Measurements from ENCODE around the gene LMTK2.

Gene LMTK2

GRCh38 chr7:98106647-98107312 lies at the start of gene LMTK2:
Gene LMTK2, plus strand, starts transcription at chr7:98106862. Its CDS starts 316 bp downstream, at chr7:98107178.
- peak; percentile 85 for DNase-seq (ENCODE audit: low read depth)

DNA sequence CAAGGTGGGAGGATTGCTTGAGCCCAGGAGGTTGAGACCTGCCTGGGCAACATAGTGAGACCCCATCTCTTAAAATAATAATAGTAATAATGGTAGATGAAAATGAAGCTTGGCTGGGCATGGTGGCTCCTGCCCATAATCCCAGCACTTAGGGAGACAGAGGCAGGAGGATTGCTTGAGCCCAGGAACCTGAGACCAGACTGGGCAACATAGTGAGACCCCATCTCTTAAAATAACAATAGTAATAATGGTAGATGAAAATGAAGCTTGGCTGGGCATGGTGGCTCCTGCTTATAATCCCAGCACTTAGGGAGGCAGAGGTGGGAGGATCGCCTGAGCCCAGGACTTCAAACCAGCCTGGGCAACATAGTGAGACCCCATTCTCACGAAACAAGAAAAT lies 49.5 kb upstream of the LMTK2 start:
- DNase-seq (ENCODE audit: low read depth): no peak

GRCh38 chr7:98058186-98058585 lies 48.5 kb upstream of the LMTK2 start:
- DNase-seq (ENCODE audit: low read depth): no peak

DNA sequence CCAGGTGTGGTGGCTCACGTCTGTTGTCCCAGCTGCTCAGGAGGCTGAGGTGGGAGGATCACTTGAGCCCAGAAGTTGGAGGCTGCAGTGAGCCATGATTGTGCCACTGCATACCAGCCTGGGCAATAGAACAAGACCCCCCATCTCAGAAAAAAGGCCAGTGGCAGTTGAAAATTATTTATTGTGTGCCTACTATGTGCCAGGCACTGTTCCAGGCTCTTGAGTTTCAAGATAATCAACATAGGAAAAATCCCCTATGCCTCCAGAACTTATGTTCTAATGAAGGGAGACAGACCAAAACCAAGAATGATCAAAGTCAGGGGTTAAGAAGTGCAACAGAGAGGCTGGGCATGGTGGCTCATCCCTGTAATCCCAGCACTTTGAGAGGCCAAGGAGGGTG lies 42.4 kb upstream of the LMTK2 start:
- DNase-seq (ENCODE audit: low read depth): no peak

GRCh38 chr7:98066208-98066607 lies 40.5 kb upstream of the LMTK2 start:
- no peak for DNase-seq (ENCODE audit: low read depth)

DNA sequence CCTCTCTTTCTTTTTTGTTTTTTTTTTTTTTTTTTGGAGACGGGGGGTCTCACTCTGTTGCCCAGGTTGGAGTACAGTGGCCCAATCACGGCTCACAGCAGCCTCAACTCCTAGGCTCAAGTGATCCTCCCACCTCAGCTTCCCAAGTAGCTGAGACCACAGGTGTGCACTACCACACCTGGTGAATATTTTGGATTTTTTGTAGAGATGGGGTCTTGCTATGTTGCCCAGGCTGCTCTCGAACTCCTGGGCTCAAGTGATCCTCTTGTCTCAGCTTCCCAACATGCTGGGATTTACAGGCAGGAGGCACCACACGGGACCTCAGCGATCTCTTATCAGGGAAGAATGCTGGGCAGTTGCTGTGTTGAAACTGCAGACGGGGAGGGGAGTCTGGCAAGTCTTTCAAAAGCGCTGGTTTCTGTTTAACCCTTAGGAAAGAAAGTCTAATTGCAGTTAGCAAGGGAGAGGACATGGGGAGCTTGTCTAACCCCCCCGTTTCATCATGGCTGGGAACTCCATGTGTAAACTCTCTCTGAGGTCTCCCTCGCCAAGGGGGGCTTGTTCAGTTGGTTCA lies 39.6 kb upstream of the LMTK2 start:
- DNase-seq (ENCODE audit: low read depth): no peak

DNA sequence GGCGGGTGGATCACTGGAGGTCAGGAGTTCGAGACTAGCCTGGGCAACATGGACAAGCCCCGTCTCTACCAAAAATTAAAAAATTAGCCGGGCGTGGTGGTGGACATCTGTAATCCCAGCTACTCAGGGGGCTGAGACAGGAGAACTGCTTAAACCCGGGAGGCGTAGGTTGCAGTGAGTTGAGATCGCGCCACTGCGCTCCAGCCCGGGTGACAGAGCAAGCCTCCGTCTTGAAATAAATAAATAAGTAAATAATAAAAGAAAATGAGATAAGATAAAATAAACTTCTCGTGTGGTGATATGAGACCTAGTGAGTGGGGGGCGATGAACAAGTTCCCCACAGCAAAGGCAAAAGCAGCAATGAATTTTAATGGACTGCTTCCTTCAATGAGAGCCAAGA lies 33.6 kb upstream of the LMTK2 start:
- DNase-seq (ENCODE audit: low read depth): no peak

DNA sequence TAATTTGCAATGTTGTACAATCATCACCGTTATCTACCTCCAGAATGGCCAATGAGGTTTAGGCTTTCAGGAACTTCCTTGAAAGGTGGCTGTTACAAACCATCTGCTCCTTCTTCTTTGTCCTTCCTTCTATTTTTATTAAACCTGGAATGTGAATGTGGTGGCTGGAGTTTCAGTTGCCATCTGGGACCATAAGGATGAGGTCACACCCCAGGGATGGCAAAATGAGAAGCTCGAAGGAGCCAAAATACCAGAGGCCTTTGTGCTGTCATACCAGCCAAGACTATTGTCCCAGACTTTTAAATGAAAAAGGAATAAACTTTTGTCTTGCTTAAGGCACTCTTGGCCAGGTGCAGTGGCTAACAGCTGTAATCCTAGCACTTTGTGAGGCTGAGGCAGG lies 30.9 kb upstream of the LMTK2 start:
- DNase-seq (ENCODE audit: low read depth): no peak

- no peak for DNase-seq (ENCODE audit: low read depth)
Observed at GRCh38 chr7:98077762-98078161, 28.9 kb upstream of the LMTK2 start.

DNA sequence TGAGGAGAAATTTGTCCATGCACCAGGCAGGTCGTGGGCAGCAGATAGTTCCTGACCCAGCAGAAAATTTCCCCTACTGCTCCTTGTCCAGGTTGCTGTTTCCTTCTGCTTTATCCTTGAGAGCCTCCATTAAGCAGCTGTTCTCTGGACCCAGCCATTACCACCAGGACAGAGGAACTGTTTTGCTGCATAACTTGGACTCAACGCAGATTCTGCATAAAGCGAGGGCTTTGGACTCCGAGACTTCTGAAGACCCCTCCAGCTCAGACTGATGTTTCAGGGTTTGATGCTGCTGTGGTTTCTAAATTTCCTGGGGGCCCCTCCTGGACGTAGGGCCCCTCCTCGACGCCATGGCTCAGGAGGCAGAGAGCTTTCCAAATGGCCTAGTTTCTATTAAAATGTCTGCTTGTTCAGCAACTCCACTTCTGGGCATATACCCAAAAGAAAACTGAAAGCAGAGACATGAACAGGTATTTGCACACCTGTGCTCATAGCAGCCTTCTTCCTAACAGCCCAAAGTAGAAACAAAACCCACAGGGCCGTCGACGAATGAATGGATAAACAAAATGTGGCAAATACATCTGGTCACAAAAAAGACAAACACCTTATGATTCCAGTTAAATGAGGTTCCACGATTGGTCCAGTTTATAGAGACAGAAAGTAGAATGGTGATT lies 28.3 kb upstream of the LMTK2 start:
- DNase-seq (ENCODE audit: low read depth): no peak

- no peak for DNase-seq (ENCODE audit: low read depth)
Observed at GRCh38 chr7:98079891-98080648, 26.6 kb upstream of the LMTK2 start.

DNA sequence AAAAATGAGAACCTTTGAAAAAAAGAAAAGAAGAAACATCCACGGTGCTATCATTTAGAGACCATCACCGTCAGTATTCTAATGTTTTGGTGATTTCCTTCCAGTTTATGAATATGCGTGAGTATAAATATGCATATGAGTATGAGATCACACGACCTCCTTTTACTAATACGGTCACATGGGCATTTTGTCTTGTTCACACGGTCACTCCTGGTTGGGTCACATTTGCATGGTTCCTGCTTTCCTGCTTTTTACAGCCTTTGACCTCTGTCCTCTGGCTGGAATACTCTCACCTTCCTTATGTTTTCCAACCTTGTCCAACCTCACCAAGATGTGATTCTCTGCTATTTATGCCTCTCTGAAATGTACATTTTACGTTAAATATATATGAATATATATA lies 25.3 kb upstream of the LMTK2 start:
- DNase-seq (ENCODE audit: low read depth): no peak

DNA sequence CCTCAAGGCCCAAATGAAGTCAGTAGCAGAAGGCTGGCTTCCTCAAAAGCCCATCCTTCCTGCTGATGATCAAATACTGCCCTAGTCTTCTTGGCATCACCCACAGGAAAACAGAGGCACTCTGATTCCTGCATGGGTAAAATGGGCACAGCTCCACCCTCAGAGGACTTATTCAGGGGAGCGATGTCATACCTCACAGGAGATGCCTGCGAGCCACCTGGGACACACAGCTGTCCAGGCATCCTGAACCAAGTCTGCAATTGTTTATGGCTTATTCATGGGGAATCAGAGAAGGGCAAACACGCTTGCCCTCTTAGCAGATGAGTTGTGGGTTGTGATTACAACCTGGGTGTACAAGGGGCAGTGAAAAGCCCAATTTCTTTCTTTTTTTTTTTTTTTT lies 22.0 kb upstream of the LMTK2 start:
- no peak for DNase-seq (ENCODE audit: low read depth)

DNA sequence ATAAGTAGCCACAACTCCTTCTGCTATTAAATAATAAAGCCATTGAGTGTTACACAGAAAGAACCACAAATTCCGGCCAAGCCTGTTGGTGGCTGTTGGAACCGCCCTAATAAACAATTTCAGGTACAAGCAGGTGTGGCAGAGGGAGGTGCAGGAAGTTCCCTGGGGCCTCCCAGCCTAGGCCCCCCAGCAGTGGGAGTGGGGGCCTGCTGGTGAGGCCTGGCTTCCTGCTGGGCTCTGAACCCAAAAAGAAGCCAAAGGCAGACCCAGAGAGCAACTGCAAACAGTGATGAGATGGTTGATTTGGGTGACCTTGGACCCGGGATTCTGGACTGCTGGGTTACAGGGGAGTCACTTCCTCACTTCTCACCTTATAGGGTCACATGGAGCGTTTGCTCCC lies 21.0 kb upstream of the LMTK2 start:
- no peak for DNase-seq (ENCODE audit: low read depth)

DNA sequence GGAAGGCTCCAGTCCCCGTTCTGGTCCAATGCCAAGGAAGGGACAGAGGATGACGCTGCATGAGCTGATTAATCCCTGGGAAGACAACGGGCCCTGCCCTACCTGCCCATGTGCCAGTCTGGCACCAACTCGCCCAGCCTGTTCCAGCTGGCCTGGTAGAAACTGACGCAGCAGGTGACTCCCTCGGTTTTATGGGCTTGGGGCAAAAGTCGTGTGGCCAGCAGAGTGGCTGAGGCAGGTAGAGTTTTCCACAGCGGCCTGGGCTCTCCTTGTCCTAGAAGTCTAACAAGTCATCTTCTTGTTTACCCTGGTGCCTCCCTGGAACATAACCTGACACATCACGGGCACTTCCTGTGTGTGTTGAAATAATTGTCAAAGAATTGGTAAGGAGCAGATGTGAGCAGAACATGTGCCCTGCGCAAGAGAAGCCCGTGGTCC lies 20.4 kb upstream of the LMTK2 start:
- DNase-seq (ENCODE audit: low read depth): no peak

DNA sequence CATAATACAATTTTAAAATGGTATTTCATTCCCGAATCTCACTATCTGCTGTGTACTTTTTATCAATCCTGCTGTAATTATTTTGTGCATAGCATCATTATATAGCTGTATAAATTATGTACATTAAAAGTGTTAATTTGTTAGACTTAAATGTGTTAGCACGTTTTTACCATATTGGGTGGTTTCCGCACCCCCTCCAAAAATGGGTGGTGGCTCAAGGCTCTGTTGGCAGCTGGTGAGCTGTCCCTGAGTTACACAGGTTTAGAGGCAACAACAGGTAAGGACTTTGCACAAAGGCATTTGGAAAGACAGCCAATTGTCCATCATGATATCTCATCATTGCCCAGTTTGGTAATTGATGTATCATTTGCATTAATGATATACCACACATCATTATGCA lies 18.6 kb upstream of the LMTK2 start:
- DNase-seq (ENCODE audit: low read depth): no peak

DNA sequence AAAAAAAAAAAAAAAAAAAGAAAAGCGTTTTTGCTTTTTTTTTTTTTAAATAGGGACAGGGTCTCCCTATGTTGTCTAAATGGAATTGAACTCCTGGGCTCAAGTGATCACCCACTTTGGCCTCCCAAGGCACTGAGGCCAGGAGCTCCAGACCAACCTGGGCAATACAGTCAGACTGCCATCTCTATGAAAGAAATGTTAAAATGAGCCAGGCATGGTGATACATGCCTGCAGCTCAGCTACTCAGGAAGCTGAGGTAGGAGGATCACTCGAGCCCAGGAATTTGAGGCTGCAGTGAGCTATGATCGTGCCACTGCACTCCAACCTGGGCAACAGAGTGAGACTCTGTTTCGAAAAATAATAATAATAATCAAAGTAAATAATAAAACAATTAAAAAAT lies 16.5 kb upstream of the LMTK2 start:
- DNase-seq (ENCODE audit: low read depth): no peak

DNA sequence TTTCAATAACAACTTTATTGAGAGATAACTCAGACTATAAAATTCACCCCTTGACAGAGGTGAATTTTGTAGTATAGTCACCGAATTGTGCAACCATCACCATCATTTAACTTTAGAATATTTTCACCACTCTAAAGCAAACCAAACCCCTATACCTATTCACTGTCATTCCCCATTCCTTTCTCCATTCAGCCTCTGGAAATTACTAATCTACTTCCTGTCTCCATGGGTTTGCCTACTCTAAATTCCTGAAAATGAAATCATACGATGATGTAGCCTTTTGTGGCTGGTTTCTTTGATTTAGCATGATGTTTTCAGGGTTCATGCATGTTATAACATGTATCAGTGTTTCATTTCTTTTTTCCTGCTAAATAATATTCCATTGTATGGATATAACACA lies 15.6 kb upstream of the LMTK2 start:
- no peak for DNase-seq (ENCODE audit: low read depth)

DNA sequence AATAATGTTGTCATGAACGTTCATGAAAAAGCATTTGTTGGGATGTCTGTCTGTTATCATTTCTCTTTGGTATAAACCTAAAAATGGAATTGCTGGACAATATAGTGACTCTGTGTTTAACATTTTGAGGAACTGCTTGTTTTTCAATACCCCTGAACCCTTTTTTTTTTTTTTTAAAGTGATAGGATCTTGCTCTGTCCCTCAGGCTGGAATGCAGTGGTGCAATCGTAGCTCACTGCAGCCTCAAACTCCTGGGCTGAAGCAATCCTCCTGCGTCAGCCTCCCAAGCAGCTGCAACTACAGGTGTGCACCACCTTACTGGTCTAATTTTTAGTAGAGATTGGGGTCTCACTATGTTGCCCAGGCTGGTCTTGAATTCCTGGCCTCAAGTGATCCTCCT lies 15.1 kb upstream of the LMTK2 start:
- DNase-seq (ENCODE audit: low read depth): no peak

- no peak for DNase-seq (ENCODE audit: low read depth)
Observed at GRCh38 chr7:98097042-98097645, 9.5 kb upstream of the LMTK2 start.

DNA sequence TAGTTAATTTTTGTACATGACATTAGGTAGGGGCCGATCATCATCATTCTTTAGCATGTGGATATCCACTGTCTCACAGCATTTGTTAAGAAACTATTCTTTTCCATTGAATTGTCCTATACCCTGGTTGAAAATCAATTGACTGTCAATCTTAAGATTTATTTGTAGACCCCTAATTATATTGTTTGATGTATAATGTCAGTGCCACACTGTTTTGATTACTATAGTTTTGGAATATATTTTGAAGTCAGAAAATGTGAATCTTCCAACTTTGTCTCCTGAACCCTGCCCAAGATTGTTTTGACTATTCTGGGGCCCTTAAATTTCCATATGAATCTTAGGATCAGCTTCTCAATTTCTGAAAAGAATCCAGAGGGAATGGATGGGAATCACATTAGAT lies 6.6 kb upstream of the LMTK2 start:
- no peak for DNase-seq (ENCODE audit: low read depth)

DNA sequence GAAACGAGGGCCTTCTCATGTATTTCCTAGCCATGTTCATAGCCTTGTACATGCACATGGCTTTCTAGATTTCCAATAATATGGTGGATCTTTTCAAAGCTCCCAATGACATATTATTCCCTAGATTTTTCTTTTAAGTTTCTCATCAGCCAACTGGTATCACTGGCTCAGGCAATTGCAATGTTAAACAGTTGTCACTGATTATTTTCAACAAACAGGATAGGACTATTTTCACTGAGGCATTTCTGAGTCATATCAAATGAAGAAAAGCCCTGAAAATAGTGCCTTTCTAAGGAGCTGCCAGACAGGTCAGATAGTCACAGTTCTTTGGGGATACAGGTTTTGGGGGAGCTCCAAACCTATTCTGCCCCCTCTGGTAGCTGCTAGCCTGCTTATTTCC lies 4.5 kb upstream of the LMTK2 start:
- DNase-seq (ENCODE audit: low read depth): no peak

Measured in T-helper 22 cell (primary cell).